WTC11 (cell line): ENCODE measurements around the gene VWF. TPM values are rescaled to one million over a fixed set of nuclear protein-coding genes. Genes with fewer than 3 reads are reported as not detected.

Source experiments
- ATAC-seq: fragments of 200-7000 bp; cut with Tn5 transposase; 2 replicates; pipeline ENCODE4 v1.10.0; 2021; ENCODE audit warnings: mild to moderate bottlenecking, moderate library complexity
- CTCF ChIA-PET: fragments of 300-600 bp; sonication (Branson Sonifier 250); formaldehyde crosslinking; loops from one replicate; lab custom pipeline; 2021; ENCODE audit warnings: antibody characterized with exemption; lab: Charles Lee
- POLR2A ChIA-PET: fragments of 350-600 bp; sonication (Branson Sonifier 250); formaldehyde crosslinking; loops from one replicate; lab custom pipeline; 2021; ENCODE audit warnings: antibody characterized with exemption; lab: Charles Lee
- DNase-seq: peaks from one replicate; pipeline ENCODE4 v3.0.0; 2021; ENCODE audit warnings: low spot score
- H3K27ac Mint-ChIP-seq: 2 replicates; pipeline ENCODE4 v1.8.0; 2021; ENCODE audit warnings: mixed read lengths
- H3K27me3 Mint-ChIP-seq: 2 replicates; pipeline ENCODE4 v1.8.0; 2021; ENCODE audit warnings: low read depth, mild to moderate bottlenecking, moderate library complexity, mixed read lengths
- H3K36me3 Mint-ChIP-seq: 2 replicates; pipeline ENCODE4 v1.8.0; 2021; ENCODE audit warnings: mixed read lengths
- H3K4me1 Mint-ChIP-seq: 2 replicates; pipeline ENCODE4 v1.8.0; 2022; ENCODE audit warnings: mixed read lengths
- H3K4me3 Mint-ChIP-seq: 2 replicates; pipeline ENCODE4 v1.8.0; 2021; ENCODE audit warnings: mild to moderate bottlenecking, moderate library complexity, mixed read lengths
- H3K9me3 Mint-ChIP-seq: 2 replicates; pipeline ENCODE4 v1.8.0; 2021; ENCODE audit warnings: mixed read lengths
- AR ChIP-seq: fragments of 250-450 bp; sonication (Bioruptor Pico); IDR thresholded peaks from 2 replicates; pipeline ENCODE4 v1.9.0; 2021; ENCODE audit warnings: mild to moderate bottlenecking
- E2F4 ChIP-seq: sonication (generic); formaldehyde crosslinking; IDR thresholded peaks from 2 replicates; pipeline ENCODE4 v1.8.1; 2022; ENCODE audit warnings: low read depth, mild to moderate bottlenecking, moderate library complexity, missing genetic modification reagents, borderline replicate concordance
- ELF4 ChIP-seq: sonication (generic); formaldehyde crosslinking; IDR thresholded peaks from 2 replicates; pipeline ENCODE4 v1.8.1; 2022; ENCODE audit warnings: low read depth, mild to moderate bottlenecking, moderate library complexity, missing genetic modification reagents
- FOXP1 ChIP-seq: sonication (generic); formaldehyde crosslinking; IDR thresholded peaks from 2 replicates; pipeline ENCODE4 v1.8.0; 2022; ENCODE audit warnings: missing genetic modification reagents, mild to moderate bottlenecking, moderate library complexity, borderline replicate concordance
- IRF1 ChIP-seq: sonication (generic); formaldehyde crosslinking; IDR thresholded peaks from 2 replicates; pipeline ENCODE4 v1.8.0; 2023; ENCODE audit warnings: missing genetic modification reagents
- MAX ChIP-seq: sonication (generic); formaldehyde crosslinking; IDR thresholded peaks from 2 replicates; pipeline ENCODE4 v1.8.0; 2022; ENCODE audit warnings: mild to moderate bottlenecking, missing genetic modification reagents
- MYBL2 ChIP-seq: sonication (generic); formaldehyde crosslinking; IDR thresholded peaks from 2 replicates; pipeline ENCODE4 v1.8.1; 2023; ENCODE audit warnings: mild to moderate bottlenecking, moderate library complexity, missing genetic modification reagents
- NR2C2 ChIP-seq: sonication (generic); formaldehyde crosslinking; IDR thresholded peaks from 2 replicates; pipeline ENCODE4 v1.8.0; 2022; ENCODE audit warnings: mild to moderate bottlenecking, missing genetic modification reagents
- NR3C1 ChIP-seq: sonication (generic); formaldehyde crosslinking; conservative IDR thresholded peaks from 2 replicates; pipeline ENCODE4 v1.8.1; 2023; ENCODE audit warnings: low read depth, mild to moderate bottlenecking, missing genetic modification reagents
- SMAD4 ChIP-seq: sonication (generic); formaldehyde crosslinking; IDR thresholded peaks from 2 replicates; pipeline ENCODE4 v1.8.0; 2022; ENCODE audit warnings: mild to moderate bottlenecking, missing genetic modification reagents
- SOX15 ChIP-seq: fragments of 250-450 bp; sonication (Bioruptor Pico); IDR thresholded peaks from 2 replicates; pipeline ENCODE4 v1.9.0; 2021; ENCODE audit warnings: mild to moderate bottlenecking
- TCF7 ChIP-seq: sonication (generic); formaldehyde crosslinking; IDR thresholded peaks from 2 replicates; pipeline ENCODE4 v1.8.0; 2022; ENCODE audit warnings: mild to moderate bottlenecking, low read depth, missing genetic modification reagents, moderate library complexity
- TEAD4 ChIP-seq: sonication (generic); formaldehyde crosslinking; IDR thresholded peaks from 2 replicates; pipeline ENCODE4 v1.8.0; 2022; ENCODE audit warnings: mild to moderate bottlenecking, missing genetic modification reagents
- TP53 ChIP-seq: sonication (generic); formaldehyde crosslinking; IDR thresholded peaks from 2 replicates; pipeline ENCODE4 v1.8.1; 2023; ENCODE audit warnings: mild to moderate bottlenecking, missing genetic modification reagents
- ZMAT4 ChIP-seq: fragments of 250-450 bp; sonication (Bioruptor Pico); IDR thresholded peaks from 2 replicates; pipeline ENCODE4 v1.9.0; 2021; ENCODE audit warnings: mild to moderate bottlenecking
- ZNF121 ChIP-seq: sonication (generic); formaldehyde crosslinking; IDR thresholded peaks from 2 replicates; pipeline ENCODE4 v1.8.0; 2023; ENCODE audit warnings: missing genetic modification reagents
- ZNF219 ChIP-seq: sonication (generic); formaldehyde crosslinking; IDR thresholded peaks from 2 replicates; pipeline ENCODE4 v1.8.0; 2023; ENCODE audit warnings: missing genetic modification reagents, mild to moderate bottlenecking, borderline replicate concordance
- ZNF263 ChIP-seq: sonication (generic); formaldehyde crosslinking; IDR thresholded peaks from 2 replicates; pipeline ENCODE4 v1.8.1; 2022; ENCODE audit warnings: low read depth, mild to moderate bottlenecking, moderate library complexity, missing genetic modification reagents
- ZNF396 ChIP-seq: fragments of 250-450 bp; sonication (Bioruptor Pico); IDR thresholded peaks from 2 replicates; pipeline ENCODE4 v1.8.0; 2021; ENCODE audit warnings: mild to moderate bottlenecking, moderate library complexity, borderline replicate concordance
- ZNF423 ChIP-seq: fragments of 250-450 bp; sonication (Bioruptor Pico); IDR thresholded peaks from 2 replicates; pipeline ENCODE4 v2.1.2; 2022; ENCODE audit warnings: mild to moderate bottlenecking, moderate library complexity
- ZNF671 ChIP-seq: fragments of 250-450 bp; sonication (Bioruptor Pico); IDR thresholded peaks from 2 replicates; pipeline ENCODE4 v1.8.0; 2021; ENCODE audit warnings: mild to moderate bottlenecking
- total RNA-seq: library from RNA; stranded (reverse); gene quantifications from 3 replicates; pipeline ENCODE4 v1.2.3, GENCODE V29; 2021

Gene VWF
- total RNA-seq, 1 experiment from 2014 or later = 0.48 TPM

GRCh38 chr12:6110006-6110405 lies 14.5 kb downstream of the VWF start:
- CTCF ChIA-PET = no interaction called here
- DNase-seq (no peak), ATAC-seq (no peak)
- Mint-ChIP-seq H3K4me3 (no peak overlapping the region), H3K27me3 (no peaks in the 10 kb centered on the region), H3K9me3 (no peaks in the 10 kb centered on the region), H3K4me1 (no peaks in the 10 kb centered on the region), H3K27ac (no peak overlapping the region), H3K36me3 (no peaks in the 10 kb centered on the region)
- TF ChIP-seq FOXP1 (CRISPR knock-in tag) = no peak
- no peak for TF ChIP-seq NR3C1 (CRISPR knock-in tag)
- no peak for TF ChIP-seq ZNF396 (CRISPR knock-in tag)
- TF ChIP-seq SOX15 = no peak
- no peak for TF ChIP-seq ZNF671 (CRISPR knock-in tag)
- POLR2A ChIA-PET = no interaction called here

- H3K27ac Mint-ChIP-seq = no peak overlapping the region
- no peak for TF ChIP-seq MYBL2
- no peak for TF ChIP-seq E2F4
- no peak for TF ChIP-seq ZNF263 (CRISPR knock-in tag)
- TF ChIP-seq TP53 (CRISPR knock-in tag) = no peak
- TF ChIP-seq ZNF671 (CRISPR knock-in tag) = no peak
- no peak for TF ChIP-seq MAX (CRISPR knock-in tag)
- TF ChIP-seq NR2C2 (CRISPR knock-in tag) = no peak
- no peak for TF ChIP-seq ZNF121
- no peak for TF ChIP-seq NR3C1 (CRISPR knock-in tag)
- no peak for TF ChIP-seq TCF7 (CRISPR knock-in tag)
- TF ChIP-seq ZMAT4 (CRISPR knock-in tag) = no peak
- TF ChIP-seq, all 79 proteins: peak for 0
- Mint-ChIP-seq H3K36me3 (no peaks in the 10 kb centered on the region), H3K4me3 (no peak overlapping the region), H3K9me3 (no peaks in the 10 kb centered on the region; the same call in 1 of the 2 replicates), H3K27me3 (no peaks in the 10 kb centered on the region), H3K4me1 (no peaks in the 10 kb centered on the region)
- DNase-seq (no peak), ATAC-seq (no peak)
- CTCF ChIA-PET = interaction anchor here (0.6 kb wide), 1 partner anchor 87 kb away, joined by 6 read pairs; no protein-coding TSS in a partner anchor
- POLR2A ChIA-PET = interaction anchor here (0.6 kb wide), 1 partner anchor 61 kb away, joined by 5 read pairs; no protein-coding TSS in a partner anchor
Observed at GRCh38 chr12:6106218-6106617, 18.3 kb downstream of the VWF start.

GRCh38 chr12:6104842-6105241 lies 19.6 kb downstream of the VWF start:
- no peaks in the 10 kb centered on the region for H3K27me3 Mint-ChIP-seq
- CTCF ChIA-PET = no interaction called here
- no peak overlapping the region for H3K4me3 Mint-ChIP-seq
- no peaks in the 10 kb centered on the region for H3K36me3 Mint-ChIP-seq
- no peak overlapping the region for H3K27ac Mint-ChIP-seq
- no peaks in the 10 kb centered on the region; the same call in 1 of the 2 replicates for H3K9me3 Mint-ChIP-seq
- no peaks in the 10 kb centered on the region for H3K4me1 Mint-ChIP-seq
- DNase-seq = no peak
- no peak for TF ChIP-seq SMAD4 (CRISPR knock-in tag)
- TF ChIP-seq, all 79 proteins: peak for 0
- POLR2A ChIA-PET = no interaction called here
- no peak for ATAC-seq

- H3K4me3 Mint-ChIP-seq = no peak overlapping the region
- CTCF ChIA-PET = no interaction called here
- DNase-seq = no peak
- no peak overlapping the region for H3K27ac Mint-ChIP-seq
- H3K4me1 Mint-ChIP-seq = no peaks in the 10 kb centered on the region
- no peaks in the 10 kb centered on the region; the same call in 1 of the 2 replicates for H3K9me3 Mint-ChIP-seq
- H3K27me3 Mint-ChIP-seq = no peaks in the 10 kb centered on the region
- no peak for ATAC-seq
- H3K36me3 Mint-ChIP-seq = no peaks in the 10 kb centered on the region
- POLR2A ChIA-PET = no interaction called here
- TF ChIP-seq ZNF219 (CRISPR knock-in tag) = no peak
- TF ChIP-seq TEAD4 (CRISPR knock-in tag) = no peak
- no peak for TF ChIP-seq AR (CRISPR knock-in tag)
- TF ChIP-seq IRF1 = no peak
- TF ChIP-seq MAX (CRISPR knock-in tag) = no peak
- TF ChIP-seq ELF4 = no peak
- TF ChIP-seq ZNF263 (CRISPR knock-in tag) = no peak
- TF ChIP-seq ZNF423 = no peak
Observed at GRCh38 chr12:6104027-6104426, 20.4 kb downstream of the VWF start.
